IMR-90 (cell line): ENCODE data around the gene GTF2H4. TPM values are rescaled to one million over a fixed set of nuclear protein-coding genes. Genes with fewer than 3 reads are reported as not detected.
A peak's percentile ranks its signal among the peaks of the same experiment; 100 is the strongest.

Experiments
- ATAC-seq: fragments of 200-7000 bp; cut with Tn5 transposase; 2 replicates; pipeline ENCODE4 v1.9.1; 2020; ENCODE audit warnings: low read depth, mild to moderate bottlenecking, moderate library complexity
- BruUV-seq: library from RNA; stranded (reverse); fragments of 400-500 nt; replicated peaks from 2 replicates; lab custom pipeline; 2021; lab: Mats Ljungman, UMichigan
- CTCF ChIA-PET: fragments of 300-600 bp; formaldehyde crosslinking; extraction: SDS; loops from one replicate; lab custom pipeline; 2021; ENCODE audit warnings: antibody characterized with exemption; lab: Yijun Ruan, JAX
- POLR2A ChIA-PET: fragments of 300-600 bp; sonication (Branson Sonifier 250); formaldehyde crosslinking; loops from one replicate; lab custom pipeline; 2022; ENCODE audit warnings: antibody characterized with exemption; ENCODE audit not compliant: unreplicated experiment; lab: Charles Lee
- DNase-seq: peaks from one replicate; pipeline ENCODE4 v3.0.0; 2013
- H2AFZ ChIP-seq: replicated peaks from 2 replicates; pipeline ENCODE3; 2013; ENCODE audit warnings: low read length, mild to moderate bottlenecking; ENCODE audit not compliant: poor library complexity
- H2AK5ac ChIP-seq: 2 replicates; pipeline ENCODE4 v1.6.1; 2013; ENCODE audit warnings: low read depth, low read length, inconsistent platforms
- H2AK9ac ChIP-seq: replicated peaks from 2 replicates; pipeline ENCODE3; 2013; ENCODE audit warnings: mild to moderate bottlenecking, low read depth, low read length, moderate library complexity; ENCODE audit not compliant: poor library complexity
- H2BK120ac ChIP-seq: 2 replicates; pipeline ENCODE4 v1.6.1; 2013; ENCODE audit warnings: low read depth, low read length, inconsistent platforms
- H2BK15ac ChIP-seq: 3 replicates; pipeline ENCODE4 v1.6.1; 2013; ENCODE audit warnings: low read depth, low read length, inconsistent platforms
- H2BK20ac ChIP-seq: 2 replicates; pipeline ENCODE4 v1.6.1; 2013; ENCODE audit warnings: low read depth, mild to moderate bottlenecking, inconsistent platforms, low read length, moderate library complexity
- H2BK5ac ChIP-seq: 2 replicates; pipeline ENCODE4 v1.6.1; 2013; ENCODE audit warnings: mild to moderate bottlenecking, low read depth, low read length, inconsistent platforms; ENCODE audit not compliant: poor library complexity, severe bottlenecking
- H3K14ac ChIP-seq: replicated peaks from 2 replicates; pipeline ENCODE4 v1.6.1; 2013; ENCODE audit warnings: low read depth, low read length, inconsistent platforms
- H3K18ac ChIP-seq: 2 replicates; pipeline ENCODE4 v1.6.1; 2013; ENCODE audit warnings: low read depth, low read length, control low read depth
- H3K23ac ChIP-seq: 2 replicates; pipeline ENCODE4 v1.6.1; 2013; ENCODE audit warnings: low read depth, low read length, inconsistent platforms
- H3K27ac ChIP-seq: 2 replicates; pipeline ENCODE4 v1.5.1; 2013; ENCODE audit warnings: mild to moderate bottlenecking, control low read depth, low read length; ENCODE audit not compliant: insufficient read depth
- H3K27me3 ChIP-seq: 2 replicates; pipeline ENCODE4 v1.6.1; 2013; ENCODE audit warnings: low read length; ENCODE audit not compliant: control insufficient read depth, insufficient read depth
- H3K36me3 ChIP-seq: 2 replicates; pipeline ENCODE4 v1.6.1; 2013; ENCODE audit warnings: low read length, mixed read lengths; ENCODE audit not compliant: control insufficient read depth, insufficient read depth
- H3K4ac ChIP-seq: 2 replicates; pipeline ENCODE4 v1.6.1; 2013; ENCODE audit warnings: low read depth, low read length, inconsistent platforms
- H3K4me1 ChIP-seq: 2 replicates; pipeline ENCODE4 v1.6.1; 2013; ENCODE audit warnings: low read length, mixed read lengths; ENCODE audit not compliant: control insufficient read depth, insufficient read depth
- H3K4me2 ChIP-seq: 2 replicates; pipeline ENCODE4 v1.6.1; 2013; ENCODE audit warnings: low read depth, mild to moderate bottlenecking, control low read depth, low read length, moderate library complexity
- H3K4me3 ChIP-seq: 2 replicates; pipeline ENCODE4 v1.5.1; 2013; ENCODE audit warnings: low read depth, mild to moderate bottlenecking, control low read depth, low read length, moderate library complexity; ENCODE audit not compliant: insufficient read depth
- H3K56ac ChIP-seq: 2 replicates; pipeline ENCODE4 v1.6.1; 2013; ENCODE audit warnings: low read length, inconsistent platforms; ENCODE audit not compliant: insufficient read depth; ENCODE audit errors: extremely low read depth
- H3K79me1 ChIP-seq, 2 experiments: 2 replicates each; pipeline ENCODE4 v1.6.1; 2013; ENCODE audit warnings: low read length in 2 of 2, inconsistent platforms in 1 of 2, low read depth in 1 of 2
- H3K9ac ChIP-seq: 2 replicates; pipeline ENCODE4 v1.6.1; 2013; ENCODE audit warnings: low read depth, low read length, control low read depth
- H3K9me1 ChIP-seq: 2 replicates; pipeline ENCODE4 v1.6.1; 2013; ENCODE audit warnings: low read length, inconsistent platforms; ENCODE audit not compliant: insufficient read depth
- H3K9me3 ChIP-seq: 2 replicates; pipeline ENCODE4 v1.6.1; 2013; ENCODE audit warnings: low read length; ENCODE audit not compliant: control insufficient read depth, insufficient read depth
- H4K20me1 ChIP-seq: 2 replicates; pipeline ENCODE4 v1.6.1; 2013; ENCODE audit warnings: low read length, inconsistent platforms; ENCODE audit not compliant: insufficient read depth
- H4K5ac ChIP-seq: 2 replicates; pipeline ENCODE4 v1.6.1; 2013; ENCODE audit warnings: mild to moderate bottlenecking, low read depth, low read length, control low read depth
- H4K8ac ChIP-seq, 2 experiments: 2 replicates each; pipeline ENCODE4 v1.6.1; 2013; ENCODE audit warnings: low read depth in 2 of 2, low read length in 2 of 2, control low read depth in 1 of 2, inconsistent platforms in 1 of 2
- H4K91ac ChIP-seq: 2 replicates; pipeline ENCODE4 v1.6.1; 2013; ENCODE audit warnings: low read depth, low read length, inconsistent platforms; ENCODE audit not compliant: insufficient read depth
- BHLHE40 ChIP-seq: fragments of 150-350 bp; IDR thresholded peaks from 2 replicates; pipeline ENCODE4 v1.6.1; 2016; ENCODE audit warnings: mild to moderate bottlenecking, low read depth, low read length
- POLR2A ChIP-seq: IDR thresholded peaks from 2 replicates; pipeline ENCODE4 v1.6.1; 2012; ENCODE audit warnings: mild to moderate bottlenecking, low read depth, low read length
- RCOR1 ChIP-seq: IDR thresholded peaks from 2 replicates; pipeline ENCODE4 v1.6.1; 2012; ENCODE audit warnings: mild to moderate bottlenecking, low read length, improper control_type of control experiment; ENCODE audit not compliant: insufficient replicate concordance
- RFX5 ChIP-seq: IDR thresholded peaks from 2 replicates; pipeline ENCODE4 v1.8.0; 2012; ENCODE audit warnings: low read depth, mild to moderate bottlenecking, low read length, moderate library complexity
- SMC3 ChIP-seq: fragments of 150-350 bp; IDR thresholded peaks from 2 replicates; pipeline ENCODE4 v1.6.1; 2016; ENCODE audit warnings: low read depth, mild to moderate bottlenecking, antibody characterized with exemption, low read length, moderate library complexity
- WGBS, 2 experiments: methylation state at CpG; one replicate each; pipeline versions ENCODE4 v1.1.5 to v1.1.7; 2013; ENCODE audit warnings: missing lambda C conversion rate in 2 of 2; ENCODE audit not compliant: insufficient read length in 1 of 2; ENCODE audit errors: extremely low coverage in 2 of 2; 5-methylcytosine and 5-hydroxymethylcytosine counted together
- dilution Hi-C: fragments of 300-500 bp; cut with HindIII; formaldehyde crosslinking; loops from one replicate; pipeline ENCODE4 v1.14.3; 2018; ENCODE audit warnings: low sequenced_read_pairs; ENCODE audit not compliant: unreplicated experiment
- in situ Hi-C: fragments of 300-500 bp; cut with MboI; formaldehyde crosslinking; loops from 3 replicates; pipeline ENCODE4 v1.14.3; 2019; ENCODE audit warnings: low sequenced_read_pairs, inconsistent platforms, mixed read lengths
- intact Hi-C: fragments of 100-400 bp; cut with micrococcal nuclease; formaldehyde crosslinking; loops from 2 replicates; pipeline ENCODE4 v1.10.0; 2022
- polyA plus RNA-seq, 3 experiments: library from polyadenylated mRNA; depleted of rRNA; stranded (reverse); fragments of >200 nt; gene quantifications; 2 replicates each; pipeline ENCODE4 v1.2.3, GENCODE V29; 2012; ENCODE audit warnings: low replicate concordance in 1 of 3
- total RNA-seq: library from RNA; depleted of rRNA; stranded (reverse); fragments of >200 nt; gene quantifications from 2 replicates; pipeline ENCODE4 v1.2.3, GENCODE V29; 2012
- TF ChIP-seq, protein P1 (sequence below): conservative IDR thresholded peaks from 2 replicates; pipeline ENCODE4 v1.5.1; 2012; ENCODE audit warnings: mild to moderate bottlenecking, low read depth, low read length, improper control_type of control experiment

The GTF2H4 gene
- total and polyA plus RNA-seq, 2 of the 4 experiments (the other 2 are of a cell fraction): 13.4 to 30.8 TPM

DNA sequence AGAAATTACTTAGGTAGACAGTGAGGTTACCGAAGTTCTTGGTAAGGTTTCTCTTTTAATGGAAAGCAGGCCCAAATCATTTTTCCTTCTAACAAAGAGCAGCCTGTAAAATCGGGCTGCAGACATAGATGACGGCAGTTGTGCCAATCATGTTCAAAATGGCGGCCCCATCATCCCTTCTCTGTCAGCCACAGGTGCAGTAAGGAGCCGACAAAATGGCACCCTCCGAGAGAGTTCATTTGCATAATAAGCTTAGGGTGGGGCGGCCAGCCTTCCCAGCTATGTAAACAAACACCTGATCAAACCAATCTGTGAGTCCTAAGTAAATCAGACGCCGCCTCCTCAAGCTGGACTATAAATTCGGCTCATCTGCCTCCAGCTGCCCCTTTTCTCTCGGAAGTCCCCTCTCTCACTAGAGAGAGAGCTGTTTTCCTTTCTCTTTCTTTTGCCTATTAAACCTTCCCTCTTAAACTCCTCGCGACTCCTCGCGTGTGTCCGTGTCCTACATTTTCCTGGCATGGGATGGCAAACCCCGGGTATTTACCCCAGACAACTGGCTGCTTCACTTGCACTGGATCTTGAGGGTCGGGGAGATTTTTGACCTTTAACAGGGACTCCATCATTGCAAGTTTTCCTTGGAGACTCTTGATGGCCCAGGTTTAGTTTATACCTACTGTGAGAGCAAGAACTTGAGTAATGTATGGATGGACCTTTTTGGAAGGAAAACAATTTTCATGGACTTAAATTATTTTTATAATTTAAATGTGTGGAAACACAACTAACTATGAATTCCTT lies 32.6 kb upstream of the GTF2H4 start (continued):
- TF ChIP-seq BHLHE40: no peak

- H3K36me3 ChIP-seq: no peaks in the 10 kb centered on the region
- H3K4me1 ChIP-seq: peaks cover under 1% of the 10 kb centered on the region; the same call in 1 of the 2 replicates
- peak overlapping the region; percentile 17; the same call in 1 of the 2 replicates for H3K18ac ChIP-seq
- no peak overlapping the region; the same call in 1 of the 2 replicates for H4K5ac ChIP-seq
- POLR2A ChIA-PET: no interaction called here
- H4K8ac ChIP-seq: peak overlapping the region in 1 of 2 experiments; percentile 40; a peak in 2 of 4 replicates
- H3K79me1 ChIP-seq: no peaks in the 10 kb centered on the region
- BruUV-seq: no TSS peak
- dilution Hi-C loops (no loop called here), intact Hi-C loops (loop anchor here (2.0 kb wide), 1 partner anchor 31 kb away; no protein-coding TSS in a partner anchor), in situ Hi-C loops (loop anchor here (5.0 kb wide), 2 partner anchors 134 to 199 kb away; partner anchors contain the start of genes FLOT1 and IER3)
- H2BK5ac ChIP-seq: no peak overlapping the region
- no peak overlapping the region for H2AK9ac ChIP-seq
- peak; percentile 75 for DNase-seq
- H3K4me2 ChIP-seq: no peak overlapping the region
- TF ChIP-seq POLR2A (no peak), BHLHE40 (no peak), SMC3 (no peak), RFX5 (no peak), RCOR1 (no peak)
- TF ChIP-seq, protein P1, sequence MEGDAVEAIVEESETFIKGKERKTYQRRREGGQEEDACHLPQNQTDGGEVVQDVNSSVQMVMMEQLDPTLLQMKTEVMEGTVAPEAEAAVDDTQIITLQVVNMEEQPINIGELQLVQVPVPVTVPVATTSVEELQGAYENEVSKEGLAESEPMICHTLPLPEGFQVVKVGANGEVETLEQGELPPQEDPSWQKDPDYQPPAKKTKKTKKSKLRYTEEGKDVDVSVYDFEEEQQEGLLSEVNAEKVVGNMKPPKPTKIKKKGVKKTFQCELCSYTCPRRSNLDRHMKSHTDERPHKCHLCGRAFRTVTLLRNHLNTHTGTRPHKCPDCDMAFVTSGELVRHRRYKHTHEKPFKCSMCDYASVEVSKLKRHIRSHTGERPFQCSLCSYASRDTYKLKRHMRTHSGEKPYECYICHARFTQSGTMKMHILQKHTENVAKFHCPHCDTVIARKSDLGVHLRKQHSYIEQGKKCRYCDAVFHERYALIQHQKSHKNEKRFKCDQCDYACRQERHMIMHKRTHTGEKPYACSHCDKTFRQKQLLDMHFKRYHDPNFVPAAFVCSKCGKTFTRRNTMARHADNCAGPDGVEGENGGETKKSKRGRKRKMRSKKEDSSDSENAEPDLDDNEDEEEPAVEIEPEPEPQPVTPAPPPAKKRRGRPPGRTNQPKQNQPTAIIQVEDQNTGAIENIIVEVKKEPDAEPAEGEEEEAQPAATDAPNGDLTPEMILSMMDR: no peak
- H3K56ac ChIP-seq: no peak overlapping the region
- no peak overlapping the region for H2AFZ ChIP-seq
- no peaks in the 10 kb centered on the region for H3K9me3 ChIP-seq
- no CpG with 5 or more reads among the region's 4 CpGs for WGBS, 2 experiments
- H3K4me3 ChIP-seq: no peak overlapping the region
- H2BK20ac ChIP-seq: peak overlapping the region; percentile 72; the same call in 1 of the 2 replicates
- no peaks in the 10 kb centered on the region for H3K27me3 ChIP-seq
- no peak for ATAC-seq
- no peaks in the 10 kb centered on the region for H4K20me1 ChIP-seq
- H3K4ac ChIP-seq: peak overlapping the region; percentile 40; the same call in 1 of the 2 replicates
- CTCF ChIA-PET: interaction anchor here (0.6 to 1.8 kb wide), 4 partner anchors 31 to 211 kb away, joined by 3 to 4 read pairs (median 3); no protein-coding TSS in a partner anchor
- no peak overlapping the region for H3K27ac ChIP-seq
- H2BK120ac ChIP-seq: no peak overlapping the region
- H4K91ac ChIP-seq: no peak overlapping the region
- H3K9me1 ChIP-seq: no peaks in the 10 kb centered on the region
- peak overlapping the region; percentile 13; the same call in 1 of the 2 replicates for H2AK5ac ChIP-seq
- 0 out of 3 replicates have a peak overlapping the region, but pooled peaks have one; percentile 2 for H2BK15ac ChIP-seq
- no peak overlapping the region for H3K23ac ChIP-seq
- no peak overlapping the region for H3K14ac ChIP-seq
- no peak overlapping the region for H3K9ac ChIP-seq
Measured at GRCh38 chr6:30876039-30876730, 31.8 kb upstream of the GTF2H4 start.
